Measurements from ENCODE around the gene PLXNA2.
A peak's percentile ranks its signal among the peaks of the same experiment; 100 is the strongest.

Gene PLXNA2

GRCh38 chr1:208169081-208169879 is 74.9 kb downstream of the PLXNA2 start:
- TF ChIP-seq CTCF (IDR thresholded peaks at IDR 0.05; ENCODE audit: low read depth, low read length) = no peak
- no peaks in the 10 kb centered on the region for H3K36me3 ChIP-seq
- no peak overlapping the region for H3K4me3 ChIP-seq (ENCODE audit: low read depth, low read length)
- peaks cover 29% of the 10 kb centered on the region for H3K4me1 ChIP-seq
- H3K27me3 ChIP-seq = no peaks in the 10 kb centered on the region
- DNase-seq = no peak
- H3K9me3 ChIP-seq = no peaks in the 10 kb centered on the region

- H3K9me3 ChIP-seq = no peaks in the 10 kb centered on the region
- peak; percentile 12; the same call in 1 of the 2 replicates for TF ChIP-seq CTCF (IDR thresholded peaks at IDR 0.05; ENCODE audit: low read depth, low read length)
Measured at GRCh38 chr1:208167261-208167869, 76.8 kb downstream of the PLXNA2 start.

GRCh38 chr1:208166340-208167138 is 77.6 kb downstream of the PLXNA2 start:
- Histone ChIP-seq H3K4me3 (ENCODE audit: low read depth, low read length) (no peak overlapping the region), H3K36me3 (no peaks in the 10 kb centered on the region), H3K27me3 (no peaks in the 10 kb centered on the region), H3K9me3 (no peaks in the 10 kb centered on the region), H3K4me1 (peaks cover 41% of the 10 kb centered on the region)
- DNase-seq = no peak
- TF ChIP-seq CTCF (IDR thresholded peaks at IDR 0.05; ENCODE audit: low read depth, low read length) = no peak

More at GRCh38 chr1:208167261-208167869, 76.8 kb downstream of the PLXNA2 start:
- Histone ChIP-seq H3K36me3 (no peaks in the 10 kb centered on the region), H3K27me3 (no peaks in the 10 kb centered on the region), H3K4me3 (ENCODE audit: low read depth, low read length) (no peak overlapping the region), H3K4me1 (peaks cover 35% of the 10 kb centered on the region)
- no peak for DNase-seq

- no peaks in the 10 kb centered on the region for H3K36me3 ChIP-seq
- no peak for TF ChIP-seq CTCF (IDR thresholded peaks at IDR 0.05; ENCODE audit: low read depth, low read length)
- no peaks in the 10 kb centered on the region for H3K27me3 ChIP-seq
- no peak overlapping the region for H3K4me3 ChIP-seq (ENCODE audit: low read depth, low read length)
- H3K4me1 ChIP-seq = peaks cover 49% of the 10 kb centered on the region
- no peaks in the 10 kb centered on the region for H3K9me3 ChIP-seq
- DNase-seq = no peak
Measured at GRCh38 chr1:208165659-208166058, 78.5 kb downstream of the PLXNA2 start.

- H3K9me3 ChIP-seq = no peaks in the 10 kb centered on the region
- no peak for TF ChIP-seq CTCF (IDR thresholded peaks at IDR 0.05; ENCODE audit: low read depth, low read length)
- H3K4me3 ChIP-seq (ENCODE audit: low read depth, low read length) = no peak overlapping the region
- no peaks in the 10 kb centered on the region for H3K36me3 ChIP-seq
- no peaks in the 10 kb centered on the region for H3K27me3 ChIP-seq
- peaks cover 51% of the 10 kb centered on the region for H3K4me1 ChIP-seq
- DNase-seq = peak; percentile 39
Measured at GRCh38 chr1:208164609-208165008, 79.6 kb downstream of the PLXNA2 start.

Measured in BE2C (cell line).